ENCODE data around the gene MAP2K7. TPM values are rescaled to one million over a fixed set of nuclear protein-coding genes. Genes with fewer than 3 reads are reported as not detected.
"Not testable (repeated sequence)": the region's sequence is repeated elsewhere in the genome, so short reads cannot be mapped to it uniquely, and the experiment has no call there.

Gene MAP2K7
- total and polyA plus RNA-seq, 12 donors, result 13.1 to 53.8 (median 24.6) TPM

DNA sequence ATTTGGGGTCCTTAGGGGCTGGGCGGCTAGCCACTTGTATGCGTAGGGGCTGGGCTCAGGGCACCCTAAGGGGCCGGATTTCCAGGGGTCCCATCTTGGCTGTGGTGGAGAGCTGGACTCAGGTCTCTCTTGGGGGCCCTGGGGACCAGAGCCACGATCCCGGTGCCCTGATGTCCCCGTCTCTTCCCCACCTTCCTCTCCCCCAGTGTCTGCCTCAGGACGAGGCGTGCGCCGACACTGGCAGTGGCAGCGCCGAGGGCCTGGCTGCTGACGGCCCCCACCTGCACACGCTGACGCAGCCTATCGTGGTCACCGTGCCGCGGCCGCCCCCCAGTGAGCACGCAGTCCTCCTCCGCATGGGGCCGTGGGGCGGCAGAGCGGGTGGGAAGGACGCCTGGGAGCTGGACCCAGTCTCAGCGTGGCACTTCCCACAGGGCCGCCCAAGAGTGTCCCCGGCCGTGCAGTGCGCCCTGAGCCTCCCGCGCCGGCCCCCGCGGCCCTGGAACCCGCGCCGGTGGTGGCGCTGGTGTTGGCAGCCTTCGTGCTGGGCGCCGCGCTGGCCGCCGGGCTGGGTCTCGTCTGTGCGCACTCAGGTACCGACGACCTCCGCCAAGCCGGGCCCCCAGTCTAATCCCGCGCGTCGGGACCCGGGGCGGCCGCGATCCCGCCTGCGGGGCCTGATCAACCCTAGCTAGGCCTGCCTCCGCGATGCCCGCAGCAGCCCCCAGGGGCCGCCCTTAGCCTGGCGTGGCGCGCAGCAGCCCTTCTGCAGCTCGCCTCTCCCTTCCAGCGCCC, 13.8 kb downstream of the MAP2K7 start:
- TF ChIP-seq, protein P1, sequence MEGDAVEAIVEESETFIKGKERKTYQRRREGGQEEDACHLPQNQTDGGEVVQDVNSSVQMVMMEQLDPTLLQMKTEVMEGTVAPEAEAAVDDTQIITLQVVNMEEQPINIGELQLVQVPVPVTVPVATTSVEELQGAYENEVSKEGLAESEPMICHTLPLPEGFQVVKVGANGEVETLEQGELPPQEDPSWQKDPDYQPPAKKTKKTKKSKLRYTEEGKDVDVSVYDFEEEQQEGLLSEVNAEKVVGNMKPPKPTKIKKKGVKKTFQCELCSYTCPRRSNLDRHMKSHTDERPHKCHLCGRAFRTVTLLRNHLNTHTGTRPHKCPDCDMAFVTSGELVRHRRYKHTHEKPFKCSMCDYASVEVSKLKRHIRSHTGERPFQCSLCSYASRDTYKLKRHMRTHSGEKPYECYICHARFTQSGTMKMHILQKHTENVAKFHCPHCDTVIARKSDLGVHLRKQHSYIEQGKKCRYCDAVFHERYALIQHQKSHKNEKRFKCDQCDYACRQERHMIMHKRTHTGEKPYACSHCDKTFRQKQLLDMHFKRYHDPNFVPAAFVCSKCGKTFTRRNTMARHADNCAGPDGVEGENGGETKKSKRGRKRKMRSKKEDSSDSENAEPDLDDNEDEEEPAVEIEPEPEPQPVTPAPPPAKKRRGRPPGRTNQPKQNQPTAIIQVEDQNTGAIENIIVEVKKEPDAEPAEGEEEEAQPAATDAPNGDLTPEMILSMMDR (IDR thresholded peaks at IDR 0.05), result peak in 7 of 9 donors; percentile 37 to 63 (median 57)

DNA sequence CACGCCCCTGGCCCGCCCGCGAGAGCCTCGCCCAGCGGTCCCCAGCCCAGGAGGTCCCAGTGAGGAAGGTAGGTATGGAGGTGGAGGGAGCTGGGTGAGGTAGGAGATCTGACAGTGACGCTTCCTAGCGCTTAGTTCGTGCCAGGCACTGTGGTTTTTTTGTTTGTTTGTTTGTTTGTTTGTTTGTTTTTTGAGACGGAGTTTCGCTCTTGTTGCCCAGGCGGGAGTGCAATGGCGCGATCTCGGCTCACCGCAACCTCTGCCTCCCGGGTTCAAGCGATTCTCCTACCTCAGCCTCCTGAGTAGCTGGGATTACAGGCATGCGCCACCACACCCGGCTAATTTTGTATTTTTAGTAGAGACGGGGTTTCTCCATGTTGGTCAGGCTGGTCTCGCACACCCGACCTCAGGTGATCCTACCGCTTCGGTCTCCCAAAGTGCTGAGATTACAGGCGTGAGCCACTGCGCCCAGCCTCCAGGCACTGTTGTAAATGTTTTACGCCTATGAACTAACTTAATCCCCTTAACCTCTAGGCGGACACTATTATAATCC, 14.5 kb downstream of the MAP2K7 start:
- H3K27ac ChIP-seq, result peak overlapping the region in 6 of 10 donors; percentile 53 to 78 (median 59)
- peaks cover 12 to 66% (median 45%) of the 10 kb centered on the region in 9 donors for H3K4me1 ChIP-seq
- WGBS, 2 donors, result 29 to 32% methylated on average over 28 of the region's 29 CpGs
- H3K9me3 ChIP-seq; ATAC-seq; DNase-seq; intact Hi-C loops (cut with DNase I): not testable (repeated sequence)
- peaks cover 11 to 56% (median 49%) of the 10 kb centered on the region in 7 donors for H3K27me3 ChIP-seq
- TF ChIP-seq, protein P1 (IDR thresholded peaks at IDR 0.05), result peak in 1 of 9 donors; percentile 8
- H3K4me3 ChIP-seq, result peak overlapping the region in 8 of 10 donors; percentile 29 to 49 (median 41)
- peaks cover 0 to 22% (median 11%) of the 10 kb centered on the region in 9 donors for H3K36me3 ChIP-seq

More for the DNA sequence above, 13.8 kb downstream of the MAP2K7 start:
- intact Hi-C loops (cut with DNase I), result no loop called here
- DNase-seq (peak in 1 of 2 donors; percentile 57), ATAC-seq (peak in 2 of 8 donors; percentile 2 to 6)
- Histone ChIP-seq H3K9me3 (no peaks in the 10 kb centered on the region), H3K4me1 (peaks cover 12 to 63% (median 45%) of the 10 kb centered on the region in 9 donors), H3K4me3 (peak overlapping the region in 9 of 10 donors; percentile 11 to 49 (median 40)), H3K27me3 (peaks cover 11 to 56% (median 49%) of the 10 kb centered on the region in 7 donors), H3K36me3 (peaks cover 0 to 23% (median 11%) of the 10 kb centered on the region in 9 donors), H3K27ac (peak overlapping the region in 7 of 10 donors; percentile 26 to 78 (median 56))
- 1% methylated on average over 64 to 71 of the region's 71 CpGs for WGBS, 2 donors

DNA sequence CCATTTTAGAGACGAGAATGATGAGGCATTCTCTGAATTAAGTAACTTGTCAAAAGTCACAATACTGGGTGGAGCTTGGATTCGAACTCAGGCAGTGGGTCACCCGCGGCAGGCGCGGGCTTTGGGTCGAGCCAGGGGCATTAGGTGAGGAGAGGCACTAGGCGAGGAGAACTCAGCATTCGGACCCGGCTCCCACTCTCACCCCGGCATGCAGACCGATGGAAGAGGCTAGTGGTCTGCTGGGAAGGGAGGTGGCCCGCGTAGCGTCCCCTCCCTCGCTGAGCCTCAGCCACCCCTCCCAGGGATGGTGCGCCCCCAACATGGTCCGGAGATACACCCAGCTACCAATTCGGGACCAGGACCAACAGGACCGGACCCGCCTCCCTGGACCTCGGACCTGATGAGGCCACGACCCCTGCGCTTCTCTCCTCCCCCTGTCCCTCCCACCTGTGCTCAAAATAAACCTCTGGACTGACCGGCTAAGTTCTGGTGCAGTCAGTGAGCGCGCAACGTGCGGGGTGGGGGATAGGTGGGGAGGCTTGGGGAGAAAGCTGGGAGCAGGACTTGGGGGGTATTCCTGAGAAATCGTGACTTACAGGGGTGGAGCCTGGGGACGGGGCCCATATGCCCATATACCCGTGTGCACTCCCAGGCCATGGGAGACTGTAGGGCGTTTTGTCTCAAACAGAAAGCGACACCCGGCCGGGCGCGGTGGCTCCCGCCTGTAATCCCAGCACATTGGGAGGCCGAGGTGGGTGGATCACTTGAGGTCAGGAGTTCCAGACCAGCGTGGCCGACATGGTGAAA, 15.1 kb downstream of the MAP2K7 start:
- peaks cover 11 to 56% (median 49%) of the 10 kb centered on the region in 7 donors for H3K27me3 ChIP-seq
- ATAC-seq (no peak), DNase-seq (no peak)
- H3K36me3 ChIP-seq, result peaks cover 0 to 18% (median 11%) of the 10 kb centered on the region in 9 donors
- TF ChIP-seq, protein P1 (IDR thresholded peaks at IDR 0.05), result no peak
- peak overlapping the region in 5 of 10 donors; percentile 3 to 88 (median 80) for H3K4me3 ChIP-seq
- H3K4me1 ChIP-seq, result peaks cover 12 to 67% (median 45%) of the 10 kb centered on the region in 9 donors
- intact Hi-C loops (cut with DNase I), result no loop called here
- peak overlapping the region in 1 of 10 donors; percentile 93 for H3K27ac ChIP-seq
- 34 to 42% methylated on average over 42 of the region's 42 CpGs for WGBS, 2 donors
- no peaks in the 10 kb centered on the region for H3K9me3 ChIP-seq
